Occipital lobe (tissue), 2 donors: Measurements from ENCODE around the gene CARHSP1. TPM values are rescaled to one million over a fixed set of nuclear protein-coding genes. Genes with fewer than 3 reads are reported as not detected.
"Not testable (repeated sequence)": the region's sequence is repeated elsewhere in the genome, so short reads cannot be mapped to it uniquely, and the experiment has no call there.

Experiments used
- DNase-seq: peaks from one replicate; lab custom pipeline; 2025; lab: John Stamatoyannopoulos, UW
- total RNA-seq: library from RNA; depleted of rRNA; stranded (reverse); fragments of >200 nt; gene quantifications from one replicate; pipeline ENCODE4 v1.2.3, GENCODE V29; 2014

CARHSP1 gene
- 189 TPM for total RNA-seq

GRCh38 chr16:8868416-8869211 lies at the start of gene CARHSP1:
Gene CARHSP1, minus strand, starts transcription at chr16:8869006. Its CDS starts 9,678 bp downstream, at chr16:8859328.
- DNase-seq: peak; percentile 79

- not testable (repeated sequence) for DNase-seq
These were observed 48.5 kb upstream of the CARHSP1 start for GRCh38 chr16:8917336-8917735.

GRCh38 chr16:8916541-8917225 lies 47.9 kb upstream of the CARHSP1 start:
- DNase-seq: no peak

GRCh38 chr16:8915722-8916301 lies 47.0 kb upstream of the CARHSP1 start:
- no peak for DNase-seq

DNA sequence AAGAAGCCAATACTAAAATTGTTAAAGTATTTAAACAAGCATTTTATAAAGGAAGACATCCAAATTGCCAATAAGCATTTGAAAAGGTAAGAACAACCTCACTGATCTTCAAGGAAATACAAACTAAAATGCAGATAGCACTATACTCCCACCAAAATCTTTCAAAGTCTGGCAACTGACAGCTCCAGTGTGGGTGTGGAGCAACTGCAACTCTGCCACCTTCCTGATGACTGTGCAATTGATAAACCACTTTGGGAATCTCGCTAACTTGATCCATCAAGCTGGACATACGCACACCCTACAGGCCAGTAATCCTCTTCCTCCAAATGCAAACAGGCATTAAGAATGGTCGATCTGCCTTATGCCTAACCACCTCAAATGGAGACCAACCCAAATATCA lies 45.3 kb upstream of the CARHSP1 start:
- DNase-seq: no peak

- DNase-seq: no peak
These were observed 44.0 kb upstream of the CARHSP1 start for GRCh38 chr16:8912793-8913192.

DNA sequence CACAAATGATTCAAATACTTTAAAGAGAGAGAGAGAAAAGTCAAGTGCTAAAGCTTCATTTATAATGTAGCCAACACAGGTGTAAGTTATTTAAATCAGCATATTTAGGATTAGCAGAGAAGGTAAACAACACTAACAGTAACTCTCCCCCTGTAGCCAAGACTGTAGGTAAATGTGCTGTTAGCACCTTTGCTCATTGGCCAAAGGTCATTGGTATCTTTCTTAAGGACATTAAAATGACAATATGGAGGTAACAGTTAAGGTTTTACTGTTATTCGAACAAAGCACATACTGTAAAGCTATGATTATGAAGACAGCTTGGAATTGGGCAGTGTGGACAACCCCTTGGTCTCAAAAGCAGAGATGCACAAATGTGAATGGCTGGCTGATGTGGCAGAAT lies 42.0 kb upstream of the CARHSP1 start:
- no peak for DNase-seq

DNA sequence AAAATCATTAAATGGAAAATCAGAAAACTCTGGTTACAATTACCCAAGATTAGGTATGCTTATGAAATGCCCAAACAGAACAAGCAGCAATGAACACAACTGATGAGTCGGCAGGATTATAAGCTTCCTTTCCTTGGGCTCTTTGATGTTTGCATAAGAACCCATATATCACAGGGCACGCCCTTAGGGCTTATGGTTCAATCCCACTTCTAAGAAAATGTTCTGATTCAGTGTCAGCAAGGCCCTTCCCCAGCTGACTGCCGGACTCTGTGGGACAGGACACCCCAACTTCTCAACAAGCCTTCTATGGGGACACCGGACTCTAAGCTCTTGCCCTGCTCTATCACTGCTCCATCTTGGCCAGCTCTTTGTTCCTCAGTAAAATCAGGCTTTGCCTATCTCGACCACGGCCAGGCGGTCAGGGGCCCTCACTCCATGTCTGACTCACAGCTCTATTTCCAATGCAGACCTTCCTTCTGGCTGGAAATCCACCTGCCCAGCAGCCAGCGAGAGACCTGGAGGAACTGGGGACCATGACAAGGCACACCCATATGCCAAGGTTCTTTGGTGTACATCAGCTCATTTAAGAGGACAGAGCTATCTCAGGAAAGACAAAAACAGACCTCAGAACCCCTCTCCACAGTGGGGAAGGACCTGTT lies 40.1 kb upstream of the CARHSP1 start:
- no peak for DNase-seq

DNA sequence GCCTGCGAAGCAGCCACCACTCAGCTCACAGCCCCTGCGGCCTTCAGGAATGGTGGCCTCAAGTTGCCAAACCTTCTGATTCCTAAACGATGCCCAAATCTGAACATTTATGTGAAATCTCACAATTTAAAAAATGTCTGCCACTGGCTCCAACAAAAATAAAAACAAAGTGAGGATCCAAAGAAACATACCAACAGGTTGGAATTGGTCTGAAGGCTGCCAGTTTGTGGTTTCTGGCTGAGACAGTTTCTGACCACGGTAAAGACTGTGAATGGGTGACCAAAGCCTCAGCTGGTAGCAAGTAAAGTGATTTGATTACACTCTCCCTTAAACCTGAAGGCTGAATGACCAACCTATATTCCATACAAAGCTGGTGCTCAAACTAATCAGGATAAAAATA lies 38.3 kb upstream of the CARHSP1 start:
- no peak for DNase-seq

GRCh38 chr16:8905795-8906591 lies 37.2 kb upstream of the CARHSP1 start:
- no peak for DNase-seq

DNA sequence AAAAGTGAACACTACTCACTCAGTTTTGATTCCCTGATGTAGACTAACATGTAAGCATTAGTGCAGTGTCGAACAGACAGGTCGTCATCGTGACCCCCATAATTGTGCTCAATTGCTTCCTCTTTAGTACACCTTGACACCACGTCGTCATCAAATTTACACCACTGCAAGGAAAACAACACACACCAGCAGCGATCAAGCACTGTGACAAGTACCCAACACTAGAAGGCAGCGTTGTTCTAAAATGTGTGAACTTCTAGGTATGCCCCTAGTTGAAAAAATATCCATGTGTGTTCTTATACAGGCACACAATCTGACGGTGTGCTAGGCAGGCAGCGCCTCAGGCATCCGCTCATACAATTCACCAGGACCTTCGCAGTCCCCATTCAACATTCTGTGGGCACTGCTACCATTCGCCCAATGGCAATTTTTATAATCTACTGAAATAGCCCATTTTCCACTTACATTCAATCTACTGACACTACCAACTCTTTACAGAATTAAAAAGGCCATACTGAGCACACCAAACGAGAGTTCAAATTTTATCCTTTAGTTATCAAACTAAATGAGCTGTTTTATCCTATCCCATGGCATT lies 36.5 kb upstream of the CARHSP1 start:
- DNase-seq: no peak

DNA sequence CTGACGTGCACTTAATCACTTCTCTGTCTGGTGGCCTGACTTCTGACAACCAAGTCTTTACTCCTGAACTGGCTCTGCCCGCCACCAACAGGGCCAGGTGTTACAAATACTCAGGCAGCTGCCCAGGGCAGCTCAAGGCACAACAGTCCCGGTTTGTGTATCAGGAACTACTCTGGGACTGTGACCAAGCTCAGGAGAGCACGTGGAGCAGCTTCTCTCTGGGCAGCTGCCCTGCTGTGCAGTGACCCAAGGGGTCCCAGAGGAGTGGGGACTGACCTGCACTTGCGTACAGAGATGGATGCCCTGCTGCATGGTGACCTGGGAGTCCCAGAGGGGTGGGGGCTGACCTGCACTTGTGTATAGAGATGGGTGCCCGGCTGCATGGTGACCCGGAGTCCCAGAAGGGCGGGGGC lies 35.2 kb upstream of the CARHSP1 start:
- no peak for DNase-seq

- DNase-seq: no peak
These were observed 34.2 kb upstream of the CARHSP1 start for GRCh38 chr16:8903004-8903403.

- DNase-seq: no peak
These were observed 32.6 kb upstream of the CARHSP1 start for GRCh38 chr16:8901320-8901861.

DNA sequence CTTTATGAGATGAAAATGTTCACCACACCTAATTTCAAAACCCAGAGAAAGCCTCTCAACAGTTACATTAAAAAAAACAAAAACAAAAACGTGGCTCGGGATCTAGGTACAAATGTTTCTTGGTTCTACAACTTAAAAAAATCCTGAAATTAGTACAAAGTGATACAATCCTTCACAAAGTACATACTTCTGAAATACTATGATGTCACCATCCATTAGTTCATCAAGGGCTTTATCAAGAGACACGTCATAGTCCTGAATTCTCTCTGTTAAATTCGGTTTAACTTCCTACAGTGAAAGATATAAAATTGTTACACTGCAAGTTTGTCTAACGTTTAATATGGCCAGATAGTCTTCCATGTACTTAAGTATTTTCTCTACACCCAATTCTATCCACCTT lies 31.5 kb upstream of the CARHSP1 start:
- DNase-seq: no peak

GRCh38 chr16:8899709-8900317 lies 31.0 kb upstream of the CARHSP1 start:
- no peak for DNase-seq

- no peak for DNase-seq
These were observed 30.0 kb upstream of the CARHSP1 start for GRCh38 chr16:8898660-8899318.

- no peak for DNase-seq
These were observed 26.0 kb upstream of the CARHSP1 start for GRCh38 chr16:8894736-8895334.
